NCI-H187 treated with DMSO at 0.1 percent for 48 hours (cell line): ENCODE results near the gene ZSCAN9.

Experiments
- DNase-seq: peaks from one replicate; lab custom pipeline; 2025; lab: John Stamatoyannopoulos, UW

ZSCAN9 gene

DNA sequence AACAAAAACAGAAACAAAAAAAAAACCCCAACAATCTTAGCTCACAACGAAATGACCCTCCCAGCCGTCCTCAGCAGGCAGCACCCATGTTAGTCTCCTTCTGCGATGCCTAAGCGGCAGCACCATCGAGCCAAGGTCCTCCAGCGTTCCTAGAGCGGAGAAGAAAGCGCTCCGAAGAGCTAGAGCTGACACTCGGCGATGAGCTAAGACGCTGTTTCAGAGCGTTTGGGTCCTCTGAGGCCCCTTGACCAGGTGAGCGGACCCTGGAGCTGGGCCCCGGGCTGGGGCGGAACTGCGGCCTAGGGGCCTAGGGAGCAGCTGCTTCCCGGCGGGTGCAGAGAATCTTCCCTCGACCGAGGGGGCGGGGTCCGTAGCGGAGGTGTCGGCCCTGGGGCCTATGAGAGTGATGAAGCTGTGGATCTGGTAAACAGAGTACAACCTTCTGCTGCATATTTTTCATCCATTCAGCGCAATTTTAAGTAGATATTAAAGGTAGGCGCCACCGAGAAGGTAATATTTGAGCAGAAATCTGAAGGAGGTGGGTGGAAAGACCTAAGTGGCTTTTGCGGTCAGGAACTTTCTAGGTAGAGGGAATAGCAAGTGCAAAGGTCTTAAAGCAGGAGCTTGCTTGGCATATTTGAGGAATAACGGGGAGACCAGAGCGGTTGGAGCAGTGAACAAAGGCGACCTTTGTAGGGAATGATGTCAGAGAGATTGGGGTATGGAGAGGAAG is 42.1 kb downstream of the ZSCAN9 start, which contains the start of gene ZSCAN26:
Gene ZSCAN26 (plus strand): TSS at position 182 of the 733 bp plus-strand sequence. CDS start 4,777 bp downstream, outside the sequence.
- peak; percentile 27 for DNase-seq

- no peak for DNase-seq
Measured at GRCh38 chr6:28267695-28268059, 42.6 kb downstream of the ZSCAN9 start.

DNA sequence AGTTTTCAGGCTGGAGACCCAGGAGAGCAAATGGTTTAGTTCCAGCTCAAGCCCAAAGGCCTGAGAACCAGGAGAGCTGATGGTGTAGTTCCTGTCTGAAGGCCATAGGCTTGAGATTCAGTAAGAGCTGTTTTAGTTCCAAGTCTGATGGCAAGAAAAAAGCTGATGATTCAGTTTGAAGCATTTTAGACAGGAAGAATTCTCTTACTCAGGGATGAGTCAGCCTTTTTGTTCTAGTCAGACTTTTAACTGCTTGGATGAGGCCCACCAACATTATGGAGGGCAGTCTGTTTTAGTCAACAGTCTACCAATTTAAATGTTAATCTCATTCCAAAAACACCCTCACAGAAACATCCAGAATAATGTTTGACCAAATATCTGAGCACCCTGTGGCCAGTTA is 44.4 kb downstream of the ZSCAN9 start:
- DNase-seq: no peak

DNA sequence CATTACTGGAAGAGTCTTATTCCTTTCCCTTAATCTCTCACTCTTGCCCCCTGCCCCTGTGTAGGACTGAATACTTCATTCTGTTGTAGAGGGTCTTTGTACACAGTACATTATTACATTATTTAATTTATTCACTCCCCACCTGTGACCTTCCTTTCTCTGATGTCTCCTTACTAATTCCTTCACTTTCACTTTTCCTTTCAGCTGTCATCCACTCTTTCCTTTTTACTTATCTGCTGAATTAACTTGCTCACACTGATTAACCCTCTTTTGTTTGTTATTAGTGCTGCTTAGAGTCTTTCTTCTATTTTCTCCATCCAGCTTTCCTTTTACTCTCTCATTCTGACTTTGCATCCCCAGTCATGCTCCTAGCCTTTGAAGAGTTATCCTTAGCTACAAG is 49.8 kb downstream of the ZSCAN9 start:
- DNase-seq: no peak

DNA sequence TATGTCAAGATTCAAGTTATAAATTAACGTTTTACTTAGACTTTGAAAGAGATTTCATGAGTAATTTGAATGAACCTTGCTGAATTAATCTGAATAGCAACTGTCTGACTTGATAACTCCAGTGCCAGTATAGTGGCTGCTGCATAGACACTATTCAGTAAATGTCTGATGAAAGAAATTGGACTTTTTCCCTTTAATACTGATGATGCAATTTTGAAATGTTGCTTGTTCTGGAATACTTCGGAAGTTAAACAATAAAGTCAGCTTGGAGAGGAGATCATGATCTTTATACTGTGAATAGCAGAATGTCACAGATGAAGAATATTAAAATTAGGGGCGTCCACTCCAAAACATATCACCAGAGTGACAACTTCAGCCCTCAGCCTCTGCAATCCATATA is 52.7 kb downstream of the ZSCAN9 start:
- no peak for DNase-seq

DNA sequence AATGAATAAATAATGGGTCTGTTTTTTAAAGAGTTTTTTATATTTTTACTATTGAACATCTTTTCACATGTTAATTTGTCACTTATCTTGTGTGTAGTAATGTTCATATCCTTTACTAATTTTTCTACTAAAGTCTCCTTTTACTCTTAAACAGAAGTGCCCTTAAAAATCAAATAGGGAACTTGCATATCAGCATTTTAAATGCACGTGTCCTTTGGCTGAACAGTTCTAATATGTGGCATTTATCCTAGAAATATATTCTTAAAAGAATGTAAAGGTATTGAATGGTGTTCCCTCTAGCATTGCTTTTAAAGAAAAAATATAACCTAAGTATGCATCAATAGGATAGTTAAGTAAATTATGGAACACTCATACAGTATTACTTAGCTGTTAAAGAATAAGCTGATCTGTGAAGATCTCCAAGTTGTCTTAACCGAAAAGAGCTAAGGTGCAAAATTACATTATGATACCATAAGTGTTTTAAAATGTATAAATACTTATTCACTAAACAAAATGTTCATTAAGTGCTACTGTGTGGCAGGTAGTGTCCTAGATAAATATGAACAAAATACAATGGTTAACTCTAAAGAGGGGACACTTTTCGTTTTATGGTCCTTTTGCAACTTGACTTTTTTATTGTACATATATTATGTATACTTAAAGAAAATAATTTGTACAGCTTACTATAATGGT is 55.7 kb downstream of the ZSCAN9 start:
- DNase-seq: no peak

- DNase-seq: no peak
Measured at GRCh38 chr6:28281288-28282064, 56.4 kb downstream of the ZSCAN9 start, which contains the start of gene PGBD1. Gene PGBD1, plus strand, starts transcription at chr6:28281572. Its CDS starts 2,242 bp downstream, at chr6:28283814.

DNA sequence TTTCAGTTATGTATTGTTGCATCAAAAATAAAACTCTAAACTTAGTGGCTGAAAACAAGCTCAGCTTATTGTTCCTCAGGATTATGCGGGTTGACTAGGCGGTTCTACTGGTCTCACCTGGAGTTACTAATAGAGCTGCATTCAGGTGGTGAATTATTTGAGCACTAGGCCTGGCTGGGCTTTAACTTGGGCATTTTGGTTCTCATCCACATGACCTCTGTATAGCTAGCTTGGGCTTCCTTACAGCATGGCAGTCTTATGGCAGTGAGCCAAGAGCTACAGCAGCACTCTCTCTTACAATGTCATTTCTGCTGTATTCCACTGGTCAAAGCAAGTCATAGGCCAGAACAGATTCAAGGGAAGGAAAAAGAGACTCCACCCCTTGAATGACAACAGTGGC is 57.9 kb downstream of the ZSCAN9 start:
- no peak for DNase-seq
